NK-92 (cell line): Measurements from ENCODE around the gene TFCP2.

Source experiments
- DNase-seq: peaks from one replicate; lab custom pipeline; 2025; ENCODE audit not compliant: unreplicated experiment; lab: John Stamatoyannopoulos, UW

Gene TFCP2

DNA sequence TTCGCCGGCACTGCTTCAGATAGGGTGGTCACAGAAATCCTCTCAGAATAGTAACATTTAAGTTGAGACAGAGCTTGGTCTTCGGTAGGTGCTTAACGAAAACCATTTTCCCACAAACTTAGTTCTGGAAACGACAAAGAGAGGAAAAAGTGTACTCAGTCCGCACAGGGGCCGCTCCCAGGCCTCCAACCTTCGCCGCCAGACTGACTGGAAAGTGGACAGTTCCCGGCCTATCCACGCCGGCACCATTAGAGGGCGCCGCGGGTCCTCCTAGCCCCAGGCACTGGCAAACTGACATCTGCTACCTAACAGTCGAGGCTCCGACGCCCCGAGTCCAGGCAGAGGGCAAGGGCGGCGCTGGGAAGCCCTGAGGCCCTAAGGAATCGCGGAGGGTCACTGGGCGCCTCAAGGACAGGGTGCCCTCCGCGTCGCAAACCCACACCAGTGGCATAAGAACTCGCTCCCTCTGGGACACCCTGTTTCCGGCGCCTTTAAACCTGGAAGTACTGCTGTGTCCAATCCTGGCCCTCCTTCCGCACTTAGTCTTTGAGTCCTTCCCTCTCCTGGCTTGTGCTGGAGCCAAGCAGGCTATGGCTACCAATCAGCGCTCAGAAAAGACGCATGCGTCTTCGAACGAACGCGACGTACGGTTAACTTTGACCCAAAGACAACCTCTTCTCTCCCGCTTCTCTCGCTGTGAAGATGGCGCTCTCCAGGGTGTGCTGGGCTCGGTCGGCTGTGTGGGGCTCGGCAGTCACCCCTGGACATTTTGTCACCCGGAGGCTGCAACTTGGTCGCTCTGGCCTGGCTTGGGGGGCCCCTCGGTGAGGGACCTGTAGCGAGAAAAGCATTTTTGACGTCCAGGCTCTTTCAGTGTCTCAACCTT, 125.0 kb downstream of the TFCP2 start, which contains the start of gene LETMD1:
LETMD1 (plus strand) TSS at position 673 of the 886 bp plus-strand sequence; CDS start at position 703, 30 bp downstream.
- DNase-seq = peak; percentile 41
